Common myeloid progenitor, CD34-positive (primary cell): ENCODE measurements around the gene PCBD2.

Source experiments
- CTCF ChIA-PET: fragments of 350-600 bp; sonication (Branson Sonifier 250); formaldehyde crosslinking; loops from one replicate; lab custom pipeline; 2021; ENCODE audit warnings: antibody characterized with exemption; lab: Charles Lee
- POLR2A ChIA-PET: fragments of 350-600 bp; sonication (Branson Sonifier 250); formaldehyde crosslinking; loops from one replicate; lab custom pipeline; 2021; ENCODE audit warnings: antibody characterized with exemption; lab: Charles Lee
- DNase-seq, 3 donors: peaks; one replicate each; pipeline versions ENCODE4 v3.0.0 to v3.0.0-alpha.2; 2013
- H3K27ac ChIP-seq, 2 experiments: 1 replicate in 1 of 2; 2 replicates in 1 of 2; pipeline ENCODE4 v1.7.0; 2013; ENCODE audit warnings: inconsistent platforms in 2 of 2, low read length in 2 of 2, mild to moderate bottlenecking in 2 of 2, low read depth in 1 of 2, moderate library complexity in 1 of 2; ENCODE audit not compliant: severe bottlenecking in 2 of 2, insufficient read depth in 1 of 2, poor library complexity in 1 of 2
- H3K27me3 ChIP-seq, 5 experiments: replicated peaks in 2 of 5; 1 replicate in 3 of 5; 2 replicates in 2 of 5; pipeline versions ENCODE4 v1.6.1 to v1.7.0; 2013; ENCODE audit warnings: low read length in 4 of 5, mild to moderate bottlenecking in 2 of 5, moderate library complexity in 2 of 5, inconsistent platforms in 1 of 5; ENCODE audit not compliant: insufficient read depth in 5 of 5, control insufficient read depth in 4 of 5
- H3K36me3 ChIP-seq, 4 experiments: 1 replicate in 2 of 4; 2 replicates in 2 of 4; pipeline versions ENCODE4 v1.6.1 to v1.7.0; 2013; ENCODE audit warnings: low read length in 3 of 4, control low read depth in 1 of 4, mild to moderate bottlenecking in 1 of 4; ENCODE audit not compliant: control insufficient read depth in 4 of 4, insufficient read depth in 4 of 4
- H3K4me1 ChIP-seq, 4 experiments: 1 replicate in 3 of 4; 2 replicates in 1 of 4; pipeline versions ENCODE4 v1.6.1 to v1.7.1; 2013; ENCODE audit warnings: low read length in 3 of 4, mild to moderate bottlenecking in 3 of 4, control low read depth in 1 of 4, inconsistent platforms in 1 of 4, moderate library complexity in 1 of 4; ENCODE audit not compliant: control insufficient read depth in 4 of 4, insufficient read depth in 4 of 4; ENCODE audit errors: control extremely low read depth in 1 of 4
- H3K4me3 ChIP-seq, 7 experiments: 1 replicate in 4 of 7; 2 replicates in 3 of 7; pipeline versions ENCODE4 v1.5.1 to v1.7.0; 2013; ENCODE audit warnings: mild to moderate bottlenecking in 7 of 7, low read length in 6 of 7, moderate library complexity in 6 of 7, inconsistent platforms in 2 of 7, low read depth in 2 of 7, control low read depth in 1 of 7; ENCODE audit not compliant: insufficient read depth in 4 of 7, control insufficient read depth in 1 of 7; ENCODE audit errors: extremely low read depth in 1 of 7
- H3K9me3 ChIP-seq, 5 experiments: 1 replicate in 4 of 5; 2 replicates in 1 of 5; pipeline versions ENCODE4 v1.6.1 to v1.7.1; 2013; ENCODE audit warnings: low read length in 4 of 5, mild to moderate bottlenecking in 2 of 5, inconsistent platforms in 1 of 5, low read depth in 1 of 5, moderate library complexity in 1 of 5; ENCODE audit not compliant: control insufficient read depth in 4 of 5, insufficient read depth in 2 of 5; ENCODE audit errors: control extremely low read depth in 1 of 5
- WGBS: methylation state at CpG from one replicate; pipeline ENCODE4 v1.1.5; 2013; ENCODE audit not compliant: insufficient coverage; 5-methylcytosine and 5-hydroxymethylcytosine counted together

Gene PCBD2

GRCh38 chr5:134889335-134889734, 15.6 kb upstream of the PCBD2 start:
- DNase-seq, result no peak
- H3K27me3 ChIP-seq, result no peaks in the 10 kb centered on the region
- no peaks in the 10 kb centered on the region for H3K4me1 ChIP-seq
- H3K4me3 ChIP-seq, result no peak overlapping the region
- peaks cover 0 to 10% (median 0%) of the 10 kb centered on the region in 5 experiments for H3K9me3 ChIP-seq
- 98% methylated on average over 7 of the region's 8 CpGs for WGBS
- no peak overlapping the region for H3K27ac ChIP-seq
- H3K36me3 ChIP-seq, result peaks cover 24 to 43% (median 28%) of the 10 kb centered on the region in 4 experiments
- CTCF ChIA-PET, result no interaction called here
- POLR2A ChIA-PET, result no interaction called here

- no peak overlapping the region for H3K4me3 ChIP-seq
- CTCF ChIA-PET, result no interaction called here
- no peak overlapping the region for H3K27ac ChIP-seq
- no peaks in the 10 kb centered on the region for H3K4me1 ChIP-seq
- DNase-seq, result no peak
- no CpG with 5 or more reads among the region's 1 CpG for WGBS
- peaks cover 0 to 10% (median 0%) of the 10 kb centered on the region in 5 experiments for H3K9me3 ChIP-seq
- POLR2A ChIA-PET, result no interaction called here
- H3K27me3 ChIP-seq, result no peaks in the 10 kb centered on the region
- peaks cover 26 to 47% (median 28%) of the 10 kb centered on the region in 4 experiments for H3K36me3 ChIP-seq
These were observed 13.5 kb upstream of the PCBD2 start for GRCh38 chr5:134891473-134891872.

DNA sequence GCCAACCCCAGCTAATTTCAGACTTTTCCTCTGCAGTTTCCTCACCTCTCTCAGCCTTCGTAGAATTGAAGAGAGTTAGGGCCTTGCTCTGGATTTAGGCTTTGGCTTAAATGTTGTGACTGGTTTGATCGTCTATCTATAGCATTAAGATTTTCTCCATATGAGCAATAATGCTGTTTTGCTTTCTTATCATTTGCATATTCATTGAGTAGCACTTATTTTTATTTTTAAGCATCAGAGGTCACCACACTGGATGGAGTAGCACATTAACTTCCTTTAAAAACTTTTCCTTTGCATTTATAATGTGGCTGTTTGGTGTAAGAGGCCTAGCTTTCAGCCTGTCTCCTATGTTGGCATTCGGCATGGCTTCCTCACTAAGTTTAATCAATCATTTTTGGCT, 12.6 kb upstream of the PCBD2 start:
- no CpG with 5 or more reads among the region's 3 CpGs for WGBS

GRCh38 chr5:134892926-134893325, 12.0 kb upstream of the PCBD2 start:
- 100% methylated on average over 1 of the region's 2 CpGs for WGBS
- Histone ChIP-seq H3K27ac (no peak overlapping the region), H3K27me3 (no peaks in the 10 kb centered on the region), H3K36me3 (peaks cover 23 to 50% (median 25%) of the 10 kb centered on the region in 4 experiments), H3K9me3 (peaks cover 0 to 10% (median 0%) of the 10 kb centered on the region in 5 experiments), H3K4me3 (no peak overlapping the region), H3K4me1 (no peaks in the 10 kb centered on the region)
- POLR2A ChIA-PET, result interaction anchor here (0.5 kb wide), 1 partner anchor 9 kb away, joined by 3 read pairs; no protein-coding TSS in a partner anchor
- no peak for DNase-seq
- CTCF ChIA-PET, result no interaction called here

More for the DNA sequence above, 12.6 kb upstream of the PCBD2 start:
- no peak overlapping the region for H3K27ac ChIP-seq
- peaks cover 26 to 48% (median 30%) of the 10 kb centered on the region in 4 experiments for H3K36me3 ChIP-seq
- CTCF ChIA-PET, result interaction anchor here (0.7 kb wide), 1 partner anchor 9 kb away, joined by 3 read pairs; no protein-coding TSS in a partner anchor
- H3K4me1 ChIP-seq, result no peaks in the 10 kb centered on the region
- peaks cover 0 to 10% (median 0%) of the 10 kb centered on the region in 5 experiments for H3K9me3 ChIP-seq
- DNase-seq, result no peak
- POLR2A ChIA-PET, result no interaction called here
- H3K4me3 ChIP-seq, result no peak overlapping the region
- H3K27me3 ChIP-seq, result no peaks in the 10 kb centered on the region

- Histone ChIP-seq H3K4me3 (no peak overlapping the region), H3K27me3 (no peaks in the 10 kb centered on the region), H3K4me1 (no peaks in the 10 kb centered on the region), H3K27ac (no peak overlapping the region), H3K9me3 (peaks cover 0 to 10% (median 0%) of the 10 kb centered on the region in 5 experiments), H3K36me3 (peaks cover 17 to 49% (median 21%) of the 10 kb centered on the region in 4 experiments)
- POLR2A ChIA-PET, result no interaction called here
- 100% methylated on average over 7 of the region's 7 CpGs for WGBS
- DNase-seq, result no peak
- CTCF ChIA-PET, result no interaction called here
These were observed 11.0 kb upstream of the PCBD2 start for GRCh38 chr5:134893748-134894505.

GRCh38 chr5:134902071-134902801, 2.7 kb upstream of the PCBD2 start:
- peak; percentile 44 to 88 (median 85) for DNase-seq
- Histone ChIP-seq H3K4me3 (peak overlapping the region in 3 of 7 experiments; percentile 1 to 25 (median 3)), H3K4me1 (peaks cover 7 to 24% (median 14%) of the 10 kb centered on the region in 4 experiments), H3K9me3 (no peaks in the 10 kb centered on the region), H3K27ac (no peak overlapping the region), H3K36me3 (peaks cover 0 to 18% (median 0%) of the 10 kb centered on the region in 4 experiments), H3K27me3 (no peaks in the 10 kb centered on the region)
- ChIA-PET POLR2A (interaction anchor here (1.1 to 1.5 kb wide), 2 partner anchors 25 to 164 kb away, joined by 3 read pairs; partner anchors contain the start of gene CAMLG), CTCF (interaction anchor here (1.2 to 2.3 kb wide), 5 partner anchors 16 to 164 kb away, joined by 3 to 8 read pairs (median 4); partner anchors contain the start of genes CAMLG and TXNDC15)
- WGBS, result 67% methylated on average over 6 of the region's 10 CpGs
